Measurements from ENCODE around the gene POLR1F. TPM values are rescaled to one million over a fixed set of nuclear protein-coding genes. Genes with fewer than 3 reads are reported as not detected.

The POLR1F gene
- total RNA-seq, result 10 to 100 TPM; 17.6 to 18.9 TPM
- polyA plus RNA-seq, result 10 to 100 TPM; 40.7 to 48.0 (median 46.8) TPM
- 26.4 to 105 (median 34.0) reads per million in 6 experiments for total RNA-seq

- ATAC-seq, result peak; percentile 92 to 96
- DNase-seq, result peak; percentile 82 to 97 (median 93)
- POLR2A ChIA-PET, result interaction anchor here (1.3 kb wide), 1 partner anchor 8 kb away, joined by 7 read pairs; no protein-coding TSS in a partner anchor
- Mint-ChIP-seq H3K36me3 (peaks cover 0 to 9% (median 2%) of the 10 kb centered on the region in 3 donors), H3K9me3 (no peaks in the 10 kb centered on the region), H3K4me3 (peak within 1 kb of the TSS; percentile 95 to 99 (median 98)), H3K27ac (peak within 1 kb of the TSS; percentile 85 to 99 (median 98)), H3K4me1 (peaks cover 13 to 57% (median 55%) of the 10 kb centered on the region in 4 donors), H3K27me3 (no peaks in the 10 kb centered on the region)
Observed at GRCh38 chr7:19708397-19709248, at the start of gene POLR1F. Gene POLR1F, minus strand, starts transcription at chr7:19709037. Its CDS starts 21 bp downstream, at chr7:19709016.

- Mint-ChIP-seq H3K36me3 (no peaks in the 10 kb centered on the region), H3K27me3 (peaks cover 0 to 9% (median 6%) of the 10 kb centered on the region in 5 donors), H3K4me3 (no peak overlapping the region), H3K27ac (no peak overlapping the region), H3K4me1 (no peaks in the 10 kb centered on the region), H3K9me3 (no peaks in the 10 kb centered on the region)
- POLR2A ChIA-PET, result no interaction called here
- ATAC-seq, result no peak
- DNase-seq, result peak in 3 of 10 donors; percentile 9 to 22 (median 15)
Observed at GRCh38 chr7:19754521-19755116, 45.8 kb upstream of the POLR1F start.

GRCh38 chr7:19752020-19752419, 43.2 kb upstream of the POLR1F start:
- H3K9me3 Mint-ChIP-seq, result no peaks in the 10 kb centered on the region
- H3K36me3 Mint-ChIP-seq, result no peaks in the 10 kb centered on the region
- POLR2A ChIA-PET, result no interaction called here
- DNase-seq (no peak), ATAC-seq (no peak)
- no peaks in the 10 kb centered on the region for H3K4me1 Mint-ChIP-seq
- no peak overlapping the region for H3K4me3 Mint-ChIP-seq
- peaks cover 0 to 11% (median 6%) of the 10 kb centered on the region in 5 donors for H3K27me3 Mint-ChIP-seq
- H3K27ac Mint-ChIP-seq, result no peak overlapping the region

- H3K36me3 Mint-ChIP-seq, result no peaks in the 10 kb centered on the region
- ATAC-seq (no peak), DNase-seq (no peak)
- no peaks in the 10 kb centered on the region for H3K4me1 Mint-ChIP-seq
- POLR2A ChIA-PET, result no interaction called here
- H3K27ac Mint-ChIP-seq, result no peak overlapping the region
- H3K4me3 Mint-ChIP-seq, result no peak overlapping the region
- peaks cover 6 to 11% (median 9%) of the 10 kb centered on the region in 5 donors for H3K27me3 Mint-ChIP-seq
- no peaks in the 10 kb centered on the region for H3K9me3 Mint-ChIP-seq
Observed at GRCh38 chr7:19749658-19750057, 40.8 kb upstream of the POLR1F start.

- no peaks in the 10 kb centered on the region for H3K36me3 Mint-ChIP-seq
- H3K9me3 Mint-ChIP-seq, result no peaks in the 10 kb centered on the region
- ATAC-seq, result no peak
- no peak for DNase-seq
- H3K4me1 Mint-ChIP-seq, result no peaks in the 10 kb centered on the region
- peaks cover 3 to 9% (median 6%) of the 10 kb centered on the region in 5 donors for H3K27me3 Mint-ChIP-seq
- H3K4me3 Mint-ChIP-seq, result no peak overlapping the region
- no peak overlapping the region for H3K27ac Mint-ChIP-seq
- POLR2A ChIA-PET, result no interaction called here
Observed at GRCh38 chr7:19747740-19748339, 39.0 kb upstream of the POLR1F start.

- Mint-ChIP-seq H3K4me1 (no peaks in the 10 kb centered on the region), H3K27me3 (peaks cover 3 to 9% (median 6%) of the 10 kb centered on the region in 5 donors), H3K9me3 (no peaks in the 10 kb centered on the region), H3K36me3 (no peaks in the 10 kb centered on the region), H3K4me3 (no peak overlapping the region), H3K27ac (no peak overlapping the region)
- no peak for ATAC-seq
- POLR2A ChIA-PET, result no interaction called here
- DNase-seq, result no peak
Observed at GRCh38 chr7:19744075-19744474, 35.2 kb upstream of the POLR1F start.

GRCh38 chr7:19728716-19729115, 19.9 kb upstream of the POLR1F start:
- no peak overlapping the region for H3K4me3 Mint-ChIP-seq
- no peak for DNase-seq
- POLR2A ChIA-PET, result no interaction called here
- H3K27me3 Mint-ChIP-seq, result peaks cover 12 to 48% (median 16%) of the 10 kb centered on the region in 5 donors
- H3K9me3 Mint-ChIP-seq, result no peaks in the 10 kb centered on the region
- H3K36me3 Mint-ChIP-seq, result no peaks in the 10 kb centered on the region
- no peak overlapping the region for H3K27ac Mint-ChIP-seq
- H3K4me1 Mint-ChIP-seq, result no peaks in the 10 kb centered on the region
- ATAC-seq, result no peak

- DNase-seq (no peak), ATAC-seq (no peak)
- Mint-ChIP-seq H3K4me3 (no peak overlapping the region), H3K27ac (no peak overlapping the region), H3K4me1 (no peaks in the 10 kb centered on the region), H3K27me3 (peaks cover 12 to 39% (median 14%) of the 10 kb centered on the region in 5 donors), H3K36me3 (no peaks in the 10 kb centered on the region), H3K9me3 (no peaks in the 10 kb centered on the region)
- POLR2A ChIA-PET, result no interaction called here
Observed at GRCh38 chr7:19725770-19726169, 16.9 kb upstream of the POLR1F start.

GRCh38 chr7:19715499-19715898, 6.7 kb upstream of the POLR1F start:
- DNase-seq, result no peak
- Mint-ChIP-seq H3K4me1 (no peaks in the 10 kb centered on the region), H3K4me3 (no peak overlapping the region), H3K36me3 (no peaks in the 10 kb centered on the region), H3K9me3 (no peaks in the 10 kb centered on the region), H3K27ac (no peak overlapping the region), H3K27me3 (peaks cover 0 to 3% (median 0%) of the 10 kb centered on the region in 5 donors)
- POLR2A ChIA-PET, result no interaction called here
- no peak for ATAC-seq

GRCh38 chr7:19713676-19714075, 4.8 kb upstream of the POLR1F start:
- Mint-ChIP-seq H3K27ac (no peak overlapping the region), H3K9me3 (no peaks in the 10 kb centered on the region), H3K4me3 (no peak overlapping the region), H3K36me3 (no peaks in the 10 kb centered on the region), H3K4me1 (peaks cover 6 to 17% (median 14%) of the 10 kb centered on the region in 4 donors), H3K27me3 (peaks cover 0 to 3% (median 0%) of the 10 kb centered on the region in 5 donors)
- POLR2A ChIA-PET, result interaction anchor here (0.7 kb wide), 1 partner anchor 1714 kb away, joined by 3 read pairs; no protein-coding TSS in a partner anchor
- DNase-seq, result peak in 8 of 10 donors; percentile 24 to 59 (median 42)
- no peak for ATAC-seq

GRCh38 chr7:19709249-19709578, 377 bp upstream of the POLR1F start:
- H3K27me3 Mint-ChIP-seq, result no peaks in the 10 kb centered on the region
- peak overlapping the region; percentile 95 to 99 (median 98) for H3K4me3 Mint-ChIP-seq
- peak overlapping the region; percentile 85 to 99 (median 98) for H3K27ac Mint-ChIP-seq
- H3K9me3 Mint-ChIP-seq, result no peaks in the 10 kb centered on the region
- H3K36me3 Mint-ChIP-seq, result peaks cover 0 to 4% (median 0%) of the 10 kb centered on the region in 3 donors
- DNase-seq (no peak), ATAC-seq (no peak)
- POLR2A ChIA-PET, result interaction anchor here (1.3 kb wide), 1 partner anchor 9 kb away, joined by 7 read pairs; no protein-coding TSS in a partner anchor
- peaks cover 13 to 57% (median 51%) of the 10 kb centered on the region in 4 donors for H3K4me1 Mint-ChIP-seq

- POLR2A ChIA-PET, result no interaction called here
- DNase-seq (no peak), ATAC-seq (no peak)
- no peaks in the 10 kb centered on the region for H3K9me3 Mint-ChIP-seq
- H3K27ac Mint-ChIP-seq, result peak overlapping the region in 9 of 10 donors; percentile 24 to 99 (median 85)
- H3K4me3 Mint-ChIP-seq, result peak overlapping the region; percentile 28 to 99 (median 98)
- H3K4me1 Mint-ChIP-seq, result peaks cover 13 to 57% (median 56%) of the 10 kb centered on the region in 4 donors
- H3K36me3 Mint-ChIP-seq, result peaks cover 6 to 20% (median 9%) of the 10 kb centered on the region in 3 donors
- H3K27me3 Mint-ChIP-seq, result no peaks in the 10 kb centered on the region
Observed at GRCh38 chr7:19707240-19707639, 1.6 kb downstream of the POLR1F start.

GRCh38 chr7:19705663-19706062, 3.2 kb downstream of the POLR1F start:
- DNase-seq, result no peak
- no peaks in the 10 kb centered on the region for H3K27me3 Mint-ChIP-seq
- peaks cover 6 to 34% (median 11%) of the 10 kb centered on the region in 3 donors for H3K36me3 Mint-ChIP-seq
- H3K4me1 Mint-ChIP-seq, result peaks cover 13 to 57% (median 56%) of the 10 kb centered on the region in 4 donors
- H3K4me3 Mint-ChIP-seq, result no peak overlapping the region
- POLR2A ChIA-PET, result no interaction called here
- no peaks in the 10 kb centered on the region for H3K9me3 Mint-ChIP-seq
- no peak for ATAC-seq
- H3K27ac Mint-ChIP-seq, result peak overlapping the region in 3 of 10 donors; percentile 4 to 88 (median 64)

All from naive thymus-derived CD8-positive, alpha-beta T cell (primary cell).